GM21367 (cell line): ENCODE data around the gene RHOF.
"Not testable (repeated sequence)": the region's sequence is repeated elsewhere in the genome, so short reads cannot be mapped to it uniquely, and the experiment has no call there.

Experiments
- ATAC-seq: cut with Tn5 transposase; IDR thresholded peaks from one replicate; pipeline ENCODE4 v1.9.1; 2021; ENCODE audit not compliant: unreplicated experiment

The RHOF gene

GRCh38 chr12:121776190-121777098, 17.0 kb downstream of the RHOF start:
- ATAC-seq = no peak

GRCh38 chr12:121775501-121775900, 18.0 kb downstream of the RHOF start:
- ATAC-seq = no peak

- ATAC-seq = no peak
These were observed 18.5 kb downstream of the RHOF start for GRCh38 chr12:121774968-121775474.

GRCh38 chr12:121773011-121773777, 20.3 kb downstream of the RHOF start:
- no peak for ATAC-seq

GRCh38 chr12:121770813-121771625, 22.5 kb downstream of the RHOF start:
- no peak for ATAC-seq

GRCh38 chr12:121770388-121770787, 23.1 kb downstream of the RHOF start:
- ATAC-seq = no peak

GRCh38 chr12:121769831-121770301, 23.6 kb downstream of the RHOF start:
- no peak for ATAC-seq

GRCh38 chr12:121769297-121769830, 24.1 kb downstream of the RHOF start:
- ATAC-seq = no peak

GRCh38 chr12:121767525-121768016, 25.9 kb downstream of the RHOF start:
- no peak for ATAC-seq

GRCh38 chr12:121766290-121767039, 27.0 kb downstream of the RHOF start:
- ATAC-seq = no peak

GRCh38 chr12:121765573-121765972, 27.9 kb downstream of the RHOF start:
- ATAC-seq = no peak

GRCh38 chr12:121764808-121765207, 28.7 kb downstream of the RHOF start:
- no peak for ATAC-seq

GRCh38 chr12:121762269-121762668, 31.2 kb downstream of the RHOF start:
- ATAC-seq = no peak

- not testable (repeated sequence) for ATAC-seq
These were observed 35.0 kb downstream of the RHOF start for GRCh38 chr12:121758536-121758935.

- ATAC-seq = no peak
These were observed 37.9 kb downstream of the RHOF start for GRCh38 chr12:121755591-121755990.

GRCh38 chr12:121754836-121755235, 38.7 kb downstream of the RHOF start:
- ATAC-seq = no peak

GRCh38 chr12:121753844-121754264, 39.6 kb downstream of the RHOF start:
- ATAC-seq = no peak

- ATAC-seq = no peak
These were observed 41.6 kb downstream of the RHOF start for GRCh38 chr12:121751749-121752351.

GRCh38 chr12:121751034-121751433, 42.5 kb downstream of the RHOF start:
- no peak for ATAC-seq
